Gastrocnemius medialis (tissue), 4 donors: Measurements from ENCODE around the gene DBP. TPM values are rescaled to one million over a fixed set of nuclear protein-coding genes. Genes with fewer than 3 reads are reported as not detected.

Experiments used
- ATAC-seq, 2 donors: fragments of 150-250 bp; one replicate each; pipeline ENCODE4 v1.9.1; 2016
- DNase-seq, 2 donors: peaks; one replicate each; pipeline ENCODE4 v3.0.0-alpha.2; 2019
- H3K27ac ChIP-seq, 4 donors: fragments of 200-600 bp; sonication (generic); 1 replicate in 1 of 4; 2 replicates in 3 of 4; pipeline ENCODE4 v1.5.1; 2016 to 2018; ENCODE audit warnings: mild to moderate bottlenecking in 2 of 4, moderate library complexity in 1 of 4
- H3K27me3 ChIP-seq, 3 donors: fragments of 200-600 bp; sonication (generic) in 2 of 3; 1 replicate in 1 of 3; 2 replicates in 2 of 3; pipeline versions ENCODE4 v1.5.1 to v1.6.0; 2016 to 2019; ENCODE audit warnings: mild to moderate bottlenecking in 1 of 3, moderate library complexity in 1 of 3
- H3K36me3 ChIP-seq, 2 donors: fragments of 200-600 bp; sonication (generic) in 1 of 2; one replicate each; pipeline ENCODE4 v1.5.1; 2017 to 2018
- H3K4me1 ChIP-seq, 2 donors: fragments of 200-600 bp; sonication (generic) in 1 of 2; one replicate each; pipeline ENCODE4 v1.5.1; 2016 to 2017; ENCODE audit warnings: mild to moderate bottlenecking in 2 of 2
- H3K4me3 ChIP-seq, 4 donors: fragments of 200-600 bp; sonication (generic) in 3 of 4; 1 replicate in 1 of 4; 2 replicates in 3 of 4; pipeline ENCODE4 v1.5.1; 2016 to 2019; ENCODE audit warnings: mild to moderate bottlenecking in 2 of 4
- H3K9me3 ChIP-seq, 3 donors: fragments of 200-600 bp; sonication (generic) in 2 of 3; 1 replicate in 1 of 3; 2 replicates in 2 of 3; pipeline ENCODE4 v1.5.1; 2016 to 2019
- CTCF ChIP-seq, 5 experiments: fragments of 450-650 bp in 3 of 5; fragments of 200-600 bp in 2 of 5; sonication (generic) in 2 of 5; IDR thresholded peaks in 4 of 5; conservative IDR thresholded peaks in 1 of 5; 1 replicate in 4 of 5; 2 replicates in 1 of 5; pipeline ENCODE4 v1.5.1; 2016 to 2019; ENCODE audit warnings: antibody characterized with exemption in 5 of 5, mild to moderate bottlenecking in 3 of 5, moderate library complexity in 3 of 5
- POLR2A ChIP-seq, 2 donors: fragments of 450-650 bp; IDR thresholded peaks; one replicate each; pipeline ENCODE4 v1.6.1; 2017; ENCODE audit warnings: antibody characterized with exemption in 2 of 2, mild to moderate bottlenecking in 2 of 2, moderate library complexity in 2 of 2
- in situ Hi-C, 4 donors: fragments of 200-750 bp; cut with MboI; loops; one replicate each; pipeline versions ENCODE4 v1.15.0 to v1.8.0; 2017; ENCODE audit warnings: low sequenced_read_pairs in 4 of 4
- intact Hi-C: fragments of 100-400 bp; cut with DNase I; formaldehyde crosslinking; loops from one replicate; pipeline ENCODE4 v1.15.1; 2023; ENCODE audit warnings: low total_unique reads
- total RNA-seq, 4 donors: library from RNA; depleted of rRNA; stranded (reverse); fragments of >200 nt; gene quantifications; one replicate each; pipeline versions ENCODE4 v1.1.0 to v1.2.3, GENCODE V29; 2016

DBP gene
- total RNA-seq, 4 donors from 2014 or later, result 1.7 to 12.9 (median 4.4) TPM

DNA sequence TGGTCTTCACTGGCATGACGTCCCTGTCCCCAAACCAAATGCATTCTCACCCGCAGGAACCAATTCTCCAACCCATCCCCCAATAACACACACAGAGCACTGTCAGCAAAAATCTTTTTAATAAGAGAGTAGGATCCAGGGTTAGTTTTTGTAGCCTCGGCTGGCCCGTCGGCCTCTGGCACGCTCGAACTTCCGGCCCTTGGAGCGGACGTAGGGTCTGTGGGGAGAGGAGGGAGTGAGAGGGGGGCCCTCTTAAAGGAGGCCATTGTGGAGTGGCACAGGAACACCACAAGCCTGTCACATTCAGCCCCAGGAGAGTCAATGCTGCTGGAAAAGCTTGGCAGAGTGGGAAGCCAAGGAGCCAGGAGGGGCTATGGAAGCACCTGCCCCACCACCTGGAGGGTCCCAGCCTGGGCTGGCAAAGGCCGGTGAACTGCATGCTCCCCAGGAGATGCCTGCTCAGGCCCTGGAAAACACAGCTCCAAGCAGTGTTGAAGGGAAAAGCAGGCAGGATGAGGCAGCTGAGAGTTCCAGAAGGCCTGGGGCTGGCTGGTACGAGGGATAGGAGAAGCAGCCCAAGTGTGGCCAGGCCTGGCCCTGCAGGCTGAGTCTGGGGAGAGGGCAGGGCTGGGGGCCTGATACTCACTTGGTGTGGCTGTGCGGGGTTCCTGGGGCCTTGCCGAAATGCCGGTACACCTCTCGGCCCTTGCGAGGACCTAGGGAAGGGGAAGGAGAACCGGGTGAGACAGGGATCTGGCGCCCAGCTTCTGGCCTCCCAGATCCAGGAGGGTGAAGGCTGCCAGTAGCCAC lies 21.7 kb downstream of the DBP start:
- DNase-seq (no peak), ATAC-seq (no peak)
- H3K27ac ChIP-seq, result peak overlapping the region in 1 of 4 donors; percentile 89
- TF ChIP-seq CTCF (IDR thresholded peaks at IDR 0.05 in 4 of 5, conservative IDR thresholded peaks at IDR 0.05 in 1 of 5), result no peak
- no peaks in the 10 kb centered on the region for H3K27me3 ChIP-seq
- H3K9me3 ChIP-seq, result no peaks in the 10 kb centered on the region
- in situ Hi-C loops, result no loop called here
- peaks cover 34 to 55% of the 10 kb centered on the region in 2 donors for H3K4me1 ChIP-seq
- intact Hi-C loops, result no loop called here
- no peak overlapping the region for H3K4me3 ChIP-seq
- H3K36me3 ChIP-seq, result peaks cover 3 to 29% of the 10 kb centered on the region in 2 donors

GRCh38 chr19:48614436-48615230 lies 22.5 kb downstream of the DBP start, which contains the start of gene FAM83E:
TSS of gene FAM83E (minus strand) at chr19:48615076. CDS start at chr19:48613372, 1,704 bp downstream.
- no peak for TF ChIP-seq CTCF (IDR thresholded peaks at IDR 0.05 in 4 of 5, conservative IDR thresholded peaks at IDR 0.05 in 1 of 5)
- no peak for TF ChIP-seq POLR2A (IDR thresholded peaks at IDR 0.05)
- Histone ChIP-seq H3K9me3 (no peaks in the 10 kb centered on the region), H3K4me1 (peaks cover 28 to 47% of the 10 kb centered on the region in 2 donors), H3K4me3 (no peak within 1 kb of the TSS), H3K36me3 (peaks cover 3 to 29% of the 10 kb centered on the region in 2 donors), H3K27ac (peak within 1 kb of the TSS; percentile 78 to 89 (median 84)), H3K27me3 (no peaks in the 10 kb centered on the region)
- ATAC-seq, result no peak
- intact Hi-C loops (no loop called here), in situ Hi-C loops (no loop called here)
- peak in 1 of 2 donors; percentile 53 for DNase-seq

DNA sequence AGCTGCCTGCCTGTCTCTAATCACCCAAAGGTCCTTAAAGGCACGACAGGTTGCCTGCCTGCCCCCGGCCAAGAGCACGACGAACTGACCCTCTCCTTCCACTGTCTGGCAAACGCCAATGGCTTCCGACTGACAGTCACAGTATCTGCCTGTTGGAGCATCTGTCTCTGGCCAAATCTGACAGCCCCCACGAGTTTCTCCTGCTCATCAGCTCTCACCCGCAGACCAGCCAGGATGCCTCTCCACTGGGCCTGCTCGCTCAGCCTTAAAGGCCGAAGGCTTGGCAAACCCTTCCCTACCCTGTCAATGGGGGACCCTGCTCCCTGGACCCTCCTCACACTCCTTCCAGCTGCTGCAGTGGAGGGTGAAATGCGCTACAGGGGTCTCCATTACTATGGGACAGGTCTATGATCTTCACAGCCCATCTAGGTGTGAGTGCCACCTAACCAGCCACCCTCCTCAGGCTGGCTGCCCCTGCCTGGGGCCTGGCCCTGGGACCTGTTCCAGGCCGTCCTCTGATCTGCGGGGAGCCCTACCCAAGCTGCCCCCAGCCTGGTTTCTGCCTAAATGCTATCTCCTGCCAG lies 23.2 kb downstream of the DBP start:
- intact Hi-C loops (loop anchor here (1.0 to 2.0 kb wide), 2 partner anchors 25 to 46 kb away; no protein-coding TSS in a partner anchor), in situ Hi-C loops (no loop called here)
- Histone ChIP-seq H3K36me3 (peaks cover 3 to 29% of the 10 kb centered on the region in 2 donors), H3K27ac (peak overlapping the region; percentile 78 to 89 (median 84)), H3K27me3 (no peaks in the 10 kb centered on the region), H3K4me3 (no peak overlapping the region), H3K4me1 (peaks cover 27 to 46% of the 10 kb centered on the region in 2 donors), H3K9me3 (no peaks in the 10 kb centered on the region)
- ATAC-seq (no peak), DNase-seq (no peak)
- TF ChIP-seq CTCF (IDR thresholded peaks at IDR 0.05 in 4 of 5, conservative IDR thresholded peaks at IDR 0.05 in 1 of 5) (no peak), POLR2A (IDR thresholded peaks at IDR 0.05) (no peak)

DNA sequence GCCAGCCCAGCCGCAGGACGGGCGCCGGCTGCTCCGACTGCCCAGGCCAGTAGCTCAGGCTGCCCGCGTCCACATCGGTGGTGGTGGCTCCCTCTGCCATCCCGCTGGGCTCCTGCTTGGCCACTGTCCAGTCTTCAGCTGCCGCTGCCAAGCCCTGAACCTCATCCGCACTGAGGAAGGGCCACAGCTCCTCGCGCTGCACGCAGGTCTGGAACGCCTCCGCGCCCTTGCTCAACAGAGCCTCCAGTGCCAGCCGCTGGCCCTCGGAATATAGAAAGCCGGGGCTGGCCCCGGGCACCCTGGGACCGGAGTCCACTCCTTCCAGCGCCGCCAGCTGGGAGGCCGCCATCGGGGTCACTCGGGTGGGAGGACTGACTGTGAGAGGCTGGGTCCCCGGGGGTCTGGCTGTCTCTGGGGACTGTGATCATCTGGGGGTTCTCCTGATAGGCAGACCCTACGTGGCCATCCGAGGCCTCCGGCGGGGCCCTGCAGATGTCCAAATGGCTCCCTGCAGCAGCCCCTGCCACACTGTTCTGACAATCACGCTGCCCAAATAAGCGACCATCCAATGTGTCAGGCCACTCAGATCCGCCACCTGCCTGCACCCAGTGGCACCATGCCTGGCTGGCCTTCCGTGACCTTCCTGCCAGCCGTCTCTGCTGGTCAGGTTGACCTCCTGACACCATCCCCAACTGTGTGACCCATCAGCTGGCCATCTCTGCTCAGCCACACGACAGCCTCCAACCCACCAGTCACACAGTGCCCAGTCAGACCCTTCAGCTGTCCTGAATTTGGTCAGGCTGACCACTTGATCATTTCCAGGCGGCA lies 23.9 kb downstream of the DBP start:
- DNase-seq, result peak in 1 of 2 donors; percentile 81
- intact Hi-C loops, result loop anchor here (1.0 to 2.0 kb wide), 2 partner anchors 24 to 45 kb away; no protein-coding TSS in a partner anchor
- no peaks in the 10 kb centered on the region for H3K9me3 ChIP-seq
- peak overlapping the region; percentile 78 to 89 (median 84) for H3K27ac ChIP-seq
- peaks cover 3 to 29% of the 10 kb centered on the region in 2 donors for H3K36me3 ChIP-seq
- peak; percentile 57 to 78 for ATAC-seq
- no peaks in the 10 kb centered on the region for H3K27me3 ChIP-seq
- in situ Hi-C loops, result no loop called here
- peak; percentile 12 to 13 for TF ChIP-seq POLR2A (IDR thresholded peaks at IDR 0.05)
- no peak for TF ChIP-seq CTCF (IDR thresholded peaks at IDR 0.05 in 4 of 5, conservative IDR thresholded peaks at IDR 0.05 in 1 of 5)
- peak overlapping the region in 2 of 4 donors; percentile 10 to 37 for H3K4me3 ChIP-seq
- peaks cover 27 to 44% of the 10 kb centered on the region in 2 donors for H3K4me1 ChIP-seq
